Gastrocnemius medialis (tissue), 4 donors: ENCODE data around the gene PGAP6. TPM values are rescaled to one million over a fixed set of nuclear protein-coding genes. Genes with fewer than 3 reads are reported as not detected.

ENCODE experiments used
- ATAC-seq, 2 donors: fragments of 150-250 bp; one replicate each; pipeline ENCODE4 v1.9.1; 2016
- DNase-seq, 2 donors: peaks; one replicate each; pipeline ENCODE4 v3.0.0-alpha.2; 2019
- H3K27ac ChIP-seq, 4 donors: fragments of 200-600 bp; sonication (generic); 1 replicate in 1 of 4; 2 replicates in 3 of 4; pipeline ENCODE4 v1.5.1; 2016 to 2018; ENCODE audit warnings: mild to moderate bottlenecking in 2 of 4, moderate library complexity in 1 of 4
- H3K27me3 ChIP-seq, 3 donors: fragments of 200-600 bp; sonication (generic) in 2 of 3; 1 replicate in 1 of 3; 2 replicates in 2 of 3; pipeline versions ENCODE4 v1.5.1 to v1.6.0; 2016 to 2019; ENCODE audit warnings: mild to moderate bottlenecking in 1 of 3, moderate library complexity in 1 of 3
- H3K36me3 ChIP-seq, 2 donors: fragments of 200-600 bp; sonication (generic) in 1 of 2; one replicate each; pipeline ENCODE4 v1.5.1; 2017 to 2018
- H3K4me1 ChIP-seq, 2 donors: fragments of 200-600 bp; sonication (generic) in 1 of 2; one replicate each; pipeline ENCODE4 v1.5.1; 2016 to 2017; ENCODE audit warnings: mild to moderate bottlenecking in 2 of 2
- H3K4me3 ChIP-seq, 4 donors: fragments of 200-600 bp; sonication (generic) in 3 of 4; 1 replicate in 1 of 4; 2 replicates in 3 of 4; pipeline ENCODE4 v1.5.1; 2016 to 2019; ENCODE audit warnings: mild to moderate bottlenecking in 2 of 4
- H3K9me3 ChIP-seq, 3 donors: fragments of 200-600 bp; sonication (generic) in 2 of 3; 1 replicate in 1 of 3; 2 replicates in 2 of 3; pipeline ENCODE4 v1.5.1; 2016 to 2019
- CTCF ChIP-seq, 5 experiments: fragments of 450-650 bp in 3 of 5; fragments of 200-600 bp in 2 of 5; sonication (generic) in 2 of 5; IDR thresholded peaks in 4 of 5; conservative IDR thresholded peaks in 1 of 5; 1 replicate in 4 of 5; 2 replicates in 1 of 5; pipeline ENCODE4 v1.5.1; 2016 to 2019; ENCODE audit warnings: antibody characterized with exemption in 5 of 5, mild to moderate bottlenecking in 3 of 5, moderate library complexity in 3 of 5
- POLR2A ChIP-seq, 2 donors: fragments of 450-650 bp; IDR thresholded peaks; one replicate each; pipeline ENCODE4 v1.6.1; 2017; ENCODE audit warnings: antibody characterized with exemption in 2 of 2, mild to moderate bottlenecking in 2 of 2, moderate library complexity in 2 of 2
- in situ Hi-C, 4 donors: fragments of 200-750 bp; cut with MboI; loops; one replicate each; pipeline versions ENCODE4 v1.15.0 to v1.8.0; 2017; ENCODE audit warnings: low sequenced_read_pairs in 4 of 4
- intact Hi-C: fragments of 100-400 bp; cut with DNase I; formaldehyde crosslinking; loops from one replicate; pipeline ENCODE4 v1.15.1; 2023; ENCODE audit warnings: low total_unique reads
- total RNA-seq, 4 donors: library from RNA; depleted of rRNA; stranded (reverse); fragments of >200 nt; gene quantifications; one replicate each; pipeline versions ENCODE4 v1.1.0 to v1.2.3, GENCODE V29; 2016

PGAP6 gene
- total RNA-seq, 4 donors from 2014 or later, result 31.5 to 63.3 (median 50.8) TPM

GRCh38 chr16:359871-360697 lies 21.7 kb downstream of the PGAP6 start:
- no peak overlapping the region for H3K4me3 ChIP-seq
- DNase-seq, result no peak
- in situ Hi-C loops (no loop called here), intact Hi-C loops (no loop called here)
- no peak overlapping the region for H3K27ac ChIP-seq
- H3K36me3 ChIP-seq, result no peaks in the 10 kb centered on the region
- no peak for ATAC-seq
- peaks cover 0 to 17% (median 7%) of the 10 kb centered on the region in 3 donors for H3K27me3 ChIP-seq
- H3K9me3 ChIP-seq, result no peaks in the 10 kb centered on the region
- no peak for TF ChIP-seq CTCF (IDR thresholded peaks at IDR 0.05 in 4 of 5, conservative IDR thresholded peaks at IDR 0.05 in 1 of 5)
- no peak for TF ChIP-seq POLR2A (IDR thresholded peaks at IDR 0.05)
- no peaks in the 10 kb centered on the region for H3K4me1 ChIP-seq

- ATAC-seq, result no peak
- TF ChIP-seq CTCF (IDR thresholded peaks at IDR 0.05 in 4 of 5, conservative IDR thresholded peaks at IDR 0.05 in 1 of 5), result no peak
- no peaks in the 10 kb centered on the region for H3K9me3 ChIP-seq
- intact Hi-C loops (no loop called here), in situ Hi-C loops (no loop called here)
- H3K27me3 ChIP-seq, result peaks cover 0 to 9% (median 0%) of the 10 kb centered on the region in 3 donors
- no peak overlapping the region for H3K4me3 ChIP-seq
- H3K36me3 ChIP-seq, result no peaks in the 10 kb centered on the region
- no peaks in the 10 kb centered on the region for H3K4me1 ChIP-seq
- no peak overlapping the region for H3K27ac ChIP-seq
- no peak for DNase-seq
Measured at GRCh38 chr16:359067-359763, 22.6 kb downstream of the PGAP6 start.

GRCh38 chr16:356741-357140 lies 25.0 kb downstream of the PGAP6 start:
- peaks cover 0 to 6% of the 10 kb centered on the region in 2 donors for H3K4me1 ChIP-seq
- ATAC-seq (no peak), DNase-seq (no peak)
- in situ Hi-C loops (no loop called here), intact Hi-C loops (no loop called here)
- no peak overlapping the region for H3K4me3 ChIP-seq
- H3K36me3 ChIP-seq, result no peaks in the 10 kb centered on the region
- no peaks in the 10 kb centered on the region for H3K9me3 ChIP-seq
- TF ChIP-seq POLR2A (IDR thresholded peaks at IDR 0.05), result no peak
- TF ChIP-seq CTCF (IDR thresholded peaks at IDR 0.05 in 4 of 5, conservative IDR thresholded peaks at IDR 0.05 in 1 of 5), result no peak
- no peak overlapping the region for H3K27ac ChIP-seq
- no peaks in the 10 kb centered on the region for H3K27me3 ChIP-seq

- Histone ChIP-seq H3K9me3 (no peaks in the 10 kb centered on the region), H3K4me1 (peaks cover 7 to 15% of the 10 kb centered on the region in 2 donors), H3K27ac (no peak overlapping the region), H3K36me3 (no peaks in the 10 kb centered on the region), H3K4me3 (no peak overlapping the region), H3K27me3 (no peaks in the 10 kb centered on the region)
- intact Hi-C loops (loop anchor here (5.0 kb wide), 1 partner anchor 248 kb away; no protein-coding TSS in a partner anchor), in situ Hi-C loops (no loop called here)
- ATAC-seq, result no peak
- no peak for DNase-seq
- TF ChIP-seq POLR2A (IDR thresholded peaks at IDR 0.05) (no peak), CTCF (IDR thresholded peaks at IDR 0.05 in 4 of 5, conservative IDR thresholded peaks at IDR 0.05 in 1 of 5) (no peak)
Measured at GRCh38 chr16:354971-355461, 26.8 kb downstream of the PGAP6 start.
